ENCODE results near the gene DTX1. TPM values are rescaled to one million over a fixed set of nuclear protein-coding genes. Genes with fewer than 3 reads are reported as not detected.
"Not testable (repeated sequence)": the region's sequence is repeated elsewhere in the genome, so short reads cannot be mapped to it uniquely, and the experiment has no call there.

Gene DTX1
- total RNA-seq, 1 donor = not detected

DNA sequence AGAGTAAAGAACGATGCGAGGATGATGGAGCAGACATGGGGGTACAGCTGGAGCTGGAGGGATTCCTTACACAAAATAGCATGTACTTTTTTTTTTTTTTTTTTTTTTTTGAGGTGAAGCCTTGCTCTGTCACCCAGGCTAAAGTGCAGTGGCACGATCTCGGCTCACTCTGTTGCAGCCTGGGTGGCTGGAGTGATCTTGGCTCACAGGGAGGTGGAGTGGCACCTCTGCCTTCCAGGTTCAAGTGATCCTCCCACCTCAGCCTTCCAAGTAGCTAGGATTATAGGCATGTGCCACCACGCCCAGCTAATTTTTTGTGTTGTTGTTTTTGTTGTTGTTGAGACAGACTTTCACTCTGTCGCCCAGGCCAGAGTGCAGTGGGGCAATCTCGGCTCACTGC is 84.2 kb downstream of the DTX1 start:
- H3K4me3 ChIP-seq (ENCODE audit: low read depth, low read length) = no peak overlapping the region
- TF ChIP-seq, protein P1, sequence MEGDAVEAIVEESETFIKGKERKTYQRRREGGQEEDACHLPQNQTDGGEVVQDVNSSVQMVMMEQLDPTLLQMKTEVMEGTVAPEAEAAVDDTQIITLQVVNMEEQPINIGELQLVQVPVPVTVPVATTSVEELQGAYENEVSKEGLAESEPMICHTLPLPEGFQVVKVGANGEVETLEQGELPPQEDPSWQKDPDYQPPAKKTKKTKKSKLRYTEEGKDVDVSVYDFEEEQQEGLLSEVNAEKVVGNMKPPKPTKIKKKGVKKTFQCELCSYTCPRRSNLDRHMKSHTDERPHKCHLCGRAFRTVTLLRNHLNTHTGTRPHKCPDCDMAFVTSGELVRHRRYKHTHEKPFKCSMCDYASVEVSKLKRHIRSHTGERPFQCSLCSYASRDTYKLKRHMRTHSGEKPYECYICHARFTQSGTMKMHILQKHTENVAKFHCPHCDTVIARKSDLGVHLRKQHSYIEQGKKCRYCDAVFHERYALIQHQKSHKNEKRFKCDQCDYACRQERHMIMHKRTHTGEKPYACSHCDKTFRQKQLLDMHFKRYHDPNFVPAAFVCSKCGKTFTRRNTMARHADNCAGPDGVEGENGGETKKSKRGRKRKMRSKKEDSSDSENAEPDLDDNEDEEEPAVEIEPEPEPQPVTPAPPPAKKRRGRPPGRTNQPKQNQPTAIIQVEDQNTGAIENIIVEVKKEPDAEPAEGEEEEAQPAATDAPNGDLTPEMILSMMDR (IDR thresholded peaks at IDR 0.05; ENCODE audit: insufficient read depth, low read length) = no peak
- DNase-seq (ENCODE audit: low read depth) = no peak

DNA sequence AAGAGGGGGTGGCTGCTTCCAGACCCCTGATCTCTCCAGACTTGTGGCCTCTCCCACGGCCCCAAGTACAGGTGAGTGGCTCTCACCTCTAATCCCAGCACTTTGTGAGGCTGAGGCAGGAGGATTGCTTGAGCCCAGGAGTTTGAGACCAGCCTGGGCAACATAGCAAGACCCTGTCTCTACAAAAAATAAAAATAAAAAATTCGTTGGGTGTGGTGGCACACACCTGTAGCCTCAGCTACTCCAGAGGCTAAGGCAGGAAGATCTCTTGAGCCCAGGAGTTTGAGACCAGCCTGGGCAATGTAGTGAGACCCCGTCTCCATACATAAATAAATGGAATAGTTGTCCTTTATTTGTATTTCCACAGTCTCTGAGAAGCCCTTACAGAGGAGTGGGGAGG is 85.2 kb downstream of the DTX1 start:
- not testable (repeated sequence) for H3K4me3 ChIP-seq (ENCODE audit: low read depth, low read length); DNase-seq (ENCODE audit: low read depth)

DNA sequence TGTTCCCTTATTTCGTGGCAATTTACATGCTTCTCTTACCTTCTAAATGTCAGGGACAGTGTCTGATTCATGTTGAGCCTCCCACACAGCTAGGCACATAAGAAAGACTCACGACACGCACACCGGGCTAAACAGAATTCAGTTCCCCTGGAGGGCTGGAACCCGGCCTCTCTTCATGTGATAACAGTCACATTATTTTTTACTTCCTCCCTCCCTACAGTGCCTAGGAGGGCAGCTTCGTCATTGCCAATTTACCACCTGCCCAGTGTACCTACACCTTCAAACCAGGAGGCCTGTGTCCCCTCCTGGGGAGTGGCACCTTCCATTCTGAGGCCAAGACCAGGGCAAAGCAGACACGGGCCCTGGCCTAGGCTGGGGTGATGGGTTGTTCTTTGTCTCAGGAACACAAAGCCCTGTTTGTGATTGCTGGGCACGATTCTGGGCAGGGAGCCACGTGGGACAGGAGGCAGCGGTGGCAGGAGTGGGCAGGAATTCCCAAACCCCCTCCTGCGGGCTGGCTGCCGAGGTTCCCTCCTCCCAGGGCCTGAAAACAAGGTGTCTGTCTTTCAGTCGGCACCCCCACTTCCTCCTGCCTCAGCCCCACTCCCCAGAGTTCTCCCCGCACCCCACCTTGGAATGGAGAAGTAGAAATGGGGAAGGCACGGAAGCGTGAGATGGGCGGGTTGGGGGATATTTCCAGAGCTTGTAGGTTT is 85.8 kb downstream of the DTX1 start:
- TF ChIP-seq, protein P1 (IDR thresholded peaks at IDR 0.05; ENCODE audit: insufficient read depth, low read length) = no peak
- no peak for DNase-seq (ENCODE audit: low read depth)
- H3K4me3 ChIP-seq (ENCODE audit: low read depth, low read length) = no peak overlapping the region

DNA sequence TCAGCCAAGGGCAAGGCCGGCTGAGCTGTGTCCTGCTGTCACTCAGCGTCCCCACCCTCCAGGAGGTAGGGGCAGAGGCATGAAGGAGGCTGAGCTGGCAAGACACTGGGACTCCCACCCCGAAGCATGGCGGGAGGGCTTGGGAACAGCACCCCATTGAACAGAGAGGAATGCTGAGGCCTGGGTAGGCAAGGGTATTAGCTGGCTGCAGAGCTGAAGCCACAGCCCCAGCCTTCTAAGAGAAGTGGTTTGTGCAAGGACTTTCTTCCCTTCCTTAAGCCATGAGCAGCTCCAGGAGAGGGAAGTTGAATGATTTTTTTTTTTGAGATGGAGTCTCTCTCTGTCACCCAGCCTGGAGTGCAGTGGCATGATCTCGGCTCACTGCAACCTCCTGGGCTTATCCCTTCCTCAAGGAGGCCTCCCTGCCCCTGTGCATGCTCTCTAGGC is 86.4 kb downstream of the DTX1 start:
- no peak overlapping the region for H3K4me3 ChIP-seq (ENCODE audit: low read depth, low read length)
- TF ChIP-seq, protein P1 (IDR thresholded peaks at IDR 0.05; ENCODE audit: insufficient read depth, low read length) = no peak
- no peak for DNase-seq (ENCODE audit: low read depth)

DNA sequence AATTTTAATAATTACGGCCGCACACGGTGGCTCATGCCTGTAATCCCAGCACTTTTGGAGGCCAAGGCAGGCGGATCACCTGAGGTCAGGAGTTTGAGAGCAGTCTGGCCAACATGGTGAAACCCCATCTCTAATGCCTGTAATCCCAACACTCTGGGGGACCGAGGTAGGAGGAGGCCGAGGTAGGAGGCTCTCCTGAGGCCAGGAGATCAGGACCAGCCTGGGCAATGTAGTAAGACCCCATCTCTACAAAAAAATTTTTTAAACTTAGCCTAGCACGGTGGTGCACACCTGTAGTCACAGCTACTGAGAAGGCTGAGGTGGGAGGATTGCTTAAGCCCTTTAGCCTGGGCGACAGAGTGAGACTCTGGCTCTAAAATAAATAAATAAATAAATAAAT is 87.4 kb downstream of the DTX1 start:
- TF ChIP-seq, protein P1 (IDR thresholded peaks at IDR 0.05; ENCODE audit: insufficient read depth, low read length) = no peak
- DNase-seq (ENCODE audit: low read depth) = no peak
- no peak overlapping the region for H3K4me3 ChIP-seq (ENCODE audit: low read depth, low read length)

DNA sequence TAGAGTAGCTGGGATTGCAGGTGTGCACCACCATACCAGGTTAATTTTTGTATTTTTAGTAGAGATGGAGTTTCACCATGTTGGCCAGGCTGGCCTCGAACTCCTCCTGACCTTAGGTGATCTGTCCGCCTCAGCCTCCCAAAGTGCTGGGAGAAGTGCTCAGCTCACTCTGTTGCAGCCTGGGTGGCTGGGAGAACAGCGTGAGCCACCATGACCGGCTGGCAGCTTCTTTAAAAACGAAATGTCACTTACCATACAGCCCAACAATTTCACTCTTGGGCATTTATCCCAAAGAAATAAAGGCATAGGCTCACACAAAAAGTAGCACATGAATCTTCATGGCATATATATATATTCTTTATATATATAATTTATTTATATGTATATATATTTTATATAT is 88.3 kb downstream of the DTX1 start:
- no peak for DNase-seq (ENCODE audit: low read depth)
- H3K4me3 ChIP-seq (ENCODE audit: low read depth, low read length) = no peak overlapping the region
- TF ChIP-seq, protein P1 (IDR thresholded peaks at IDR 0.05; ENCODE audit: insufficient read depth, low read length) = no peak

DNA sequence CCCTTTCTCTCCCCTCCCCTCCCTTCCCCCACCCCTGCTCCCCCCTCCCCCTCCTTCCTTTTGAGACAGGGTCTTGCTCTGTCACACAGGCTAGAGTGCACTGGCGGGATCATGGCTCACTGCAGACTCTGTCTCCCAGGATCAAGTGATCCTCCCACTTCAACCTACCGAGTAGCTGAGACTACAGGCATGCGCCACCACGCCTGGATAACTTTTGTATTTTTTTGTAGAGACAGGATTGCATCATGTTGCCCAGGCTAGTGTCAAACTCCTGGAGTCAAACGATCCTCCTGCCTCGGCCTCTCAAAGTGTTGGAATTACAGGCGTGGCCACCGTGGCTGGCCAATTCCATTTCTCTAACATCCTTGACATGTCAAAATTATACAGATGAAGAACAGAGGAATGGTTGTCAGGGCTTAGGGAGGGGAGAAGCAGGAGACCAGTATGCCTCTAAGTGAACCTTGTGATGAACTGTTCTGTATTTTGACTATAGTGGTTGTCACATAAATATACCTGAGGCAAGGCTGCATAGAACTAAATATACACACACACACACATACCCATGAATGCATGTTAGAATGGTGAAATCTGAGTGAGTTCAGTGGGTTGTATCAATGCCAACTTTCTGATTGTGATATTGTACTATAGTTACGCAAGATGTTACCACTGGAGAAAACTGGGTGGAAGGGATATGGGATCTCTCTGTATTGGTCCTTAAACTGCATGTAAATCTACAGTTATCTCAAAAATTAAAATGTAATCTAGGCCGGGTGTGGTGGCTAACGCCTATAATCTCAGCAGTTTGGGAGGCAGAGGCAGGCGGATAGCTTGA is 89.4 kb downstream of the DTX1 start:
- TF ChIP-seq, protein P1 (IDR thresholded peaks at IDR 0.05; ENCODE audit: insufficient read depth, low read length) = no peak
- no peak overlapping the region for H3K4me3 ChIP-seq (ENCODE audit: low read depth, low read length)
- peak; percentile 62 for DNase-seq (ENCODE audit: low read depth)
